ENCODE measurements around the gene PLTP.

The PLTP gene

GRCh38 chr20:45902199-45902701 lies 9.7 kb downstream of the PLTP start:
- TF ChIP-seq CTCF (IDR thresholded peaks at IDR 0.05): no peak

- no peak for TF ChIP-seq CTCF (IDR thresholded peaks at IDR 0.05)
Measured at GRCh38 chr20:45899046-45899835, 12.7 kb downstream of the PLTP start.

- no peak for TF ChIP-seq CTCF (IDR thresholded peaks at IDR 0.05)
Measured at GRCh38 chr20:45898285-45898684, 13.7 kb downstream of the PLTP start.

GRCh38 chr20:45897692-45898091 lies 14.3 kb downstream of the PLTP start:
- TF ChIP-seq CTCF (IDR thresholded peaks at IDR 0.05): no peak

GRCh38 chr20:45897289-45897688 lies 14.7 kb downstream of the PLTP start:
- no peak for TF ChIP-seq CTCF (IDR thresholded peaks at IDR 0.05)

GRCh38 chr20:45896641-45897161 lies 15.3 kb downstream of the PLTP start:
- no peak for TF ChIP-seq CTCF (IDR thresholded peaks at IDR 0.05)

GRCh38 chr20:45894797-45895196 lies 17.2 kb downstream of the PLTP start:
- no peak for TF ChIP-seq CTCF (IDR thresholded peaks at IDR 0.05)

Data from LNCAP (cell line).